SK-N-SH treated with all-trans-retinoic acid at 6 μM for 48 hours (cell line): ENCODE measurements around the gene MEI1.

Source experiments
- ATAC-seq: fragments of 200-7000 bp; cut with Tn5 transposase; 3 replicates; pipeline ENCODE4 v1.9.1; 2020; ENCODE audit warnings: mild to moderate bottlenecking, moderate library complexity
- ARNTL ChIP-seq: fragments of 450-650 bp; formaldehyde crosslinking; IDR thresholded peaks from 2 replicates; pipeline ENCODE4 v1.5.0; 2020; ENCODE audit warnings: low read depth, mild to moderate bottlenecking, moderate library complexity, borderline replicate concordance
- BACH2 ChIP-seq: fragments of 250-450 bp; sonication (Bioruptor Pico); IDR thresholded peaks from 2 replicates; pipeline ENCODE4 v1.9.0; 2021; ENCODE audit warnings: mild to moderate bottlenecking, borderline replicate concordance
- CREB5 ChIP-seq: fragments of 250-450 bp; sonication (Bioruptor Pico); IDR thresholded peaks from 2 replicates; pipeline ENCODE4 v1.5.1; 2020; ENCODE audit warnings: low read depth, mild to moderate bottlenecking, moderate library complexity
- CSDC2 ChIP-seq: fragments of 250-450 bp; sonication (Bioruptor Pico); IDR thresholded peaks from 2 replicates; pipeline ENCODE4 v1.5.0; 2020; ENCODE audit warnings: mild to moderate bottlenecking, moderate library complexity
- CSRNP3 ChIP-seq: fragments of 250-450 bp; sonication (Bioruptor Pico); IDR thresholded peaks from 2 replicates; pipeline ENCODE4 v1.5.1; 2021; ENCODE audit warnings: mild to moderate bottlenecking, moderate library complexity
- ESRRG ChIP-seq: fragments of 250-450 bp; sonication (Bioruptor Pico); IDR thresholded peaks from 2 replicates; pipeline ENCODE4 v1.6.1; 2021; ENCODE audit warnings: mild to moderate bottlenecking
- GLIS3 ChIP-seq: fragments of 250-450 bp; sonication (Bioruptor Pico); IDR thresholded peaks from 2 replicates; pipeline ENCODE4 v1.5.0; 2020; ENCODE audit warnings: mild to moderate bottlenecking, moderate library complexity
- ISL1 ChIP-seq: fragments of 250-450 bp; sonication (Bioruptor Pico); IDR thresholded peaks from 2 replicates; pipeline ENCODE4 v2.1.2; 2022; ENCODE audit warnings: mild to moderate bottlenecking, moderate library complexity
- OSR1 ChIP-seq: fragments of 250-450 bp; sonication (Bioruptor Pico); IDR thresholded peaks from 2 replicates; pipeline ENCODE4 v1.8.0; 2022; ENCODE audit warnings: moderate library complexity, mild to moderate bottlenecking, inconsistent platforms
- PATZ1 ChIP-seq: fragments of 250-450 bp; sonication (Bioruptor Pico); IDR thresholded peaks from 2 replicates; pipeline ENCODE4 v1.8.0; 2020; ENCODE audit warnings: mild to moderate bottlenecking, moderate library complexity, borderline replicate concordance
- POU6F1 ChIP-seq: fragments of 250-450 bp; sonication (Bioruptor Pico); IDR thresholded peaks from 2 replicates; pipeline ENCODE4 v1.8.0; 2021; ENCODE audit warnings: low read depth, mild to moderate bottlenecking, moderate library complexity, borderline replicate concordance
- PPARA ChIP-seq: fragments of 250-450 bp; sonication (Bioruptor Pico); IDR thresholded peaks from 2 replicates; pipeline ENCODE4 v1.5.0; 2020; ENCODE audit warnings: mild to moderate bottlenecking, borderline replicate concordance
- RARB ChIP-seq: fragments of 250-450 bp; sonication (Bioruptor Pico); IDR thresholded peaks from 2 replicates; pipeline ENCODE4 v1.8.0; 2021; ENCODE audit warnings: mild to moderate bottlenecking, moderate library complexity
- TCF4 ChIP-seq: fragments of 250-450 bp; sonication (Bioruptor Pico); IDR thresholded peaks from 2 replicates; pipeline ENCODE4 v1.8.0; 2021; ENCODE audit warnings: mild to moderate bottlenecking, moderate library complexity, borderline replicate concordance
- TOX ChIP-seq: fragments of 250-450 bp; sonication (Bioruptor Pico); IDR thresholded peaks from 2 replicates; pipeline ENCODE4 v1.8.0; 2021; ENCODE audit warnings: mild to moderate bottlenecking, moderate library complexity, borderline replicate concordance
- TSHZ2 ChIP-seq: fragments of 250-450 bp; sonication (Bioruptor Pico); IDR thresholded peaks from 2 replicates; pipeline ENCODE4 v1.5.0; 2020; ENCODE audit warnings: mild to moderate bottlenecking, moderate library complexity
- ZC3H10 ChIP-seq: fragments of 250-450 bp; sonication (Bioruptor Pico); IDR thresholded peaks from 2 replicates; pipeline ENCODE4 v1.5.1; 2021; ENCODE audit warnings: mild to moderate bottlenecking, moderate library complexity
- ZFP3 ChIP-seq: fragments of 250-450 bp; sonication (Bioruptor Pico); IDR thresholded peaks from 2 replicates; pipeline ENCODE4 v1.5.0; 2020; ENCODE audit warnings: mild to moderate bottlenecking, moderate library complexity
- ZFP30 ChIP-seq: fragments of 450-650 bp; formaldehyde crosslinking; IDR thresholded peaks from 2 replicates; pipeline ENCODE4 v1.5.0; 2022; ENCODE audit warnings: mild to moderate bottlenecking, moderate library complexity
- ZNF70 ChIP-seq: fragments of 450-650 bp; formaldehyde crosslinking; IDR thresholded peaks from 2 replicates; pipeline ENCODE4 v1.5.0; 2020; ENCODE audit warnings: mild to moderate bottlenecking, moderate library complexity
- ZNF8 ChIP-seq: fragments of 450-650 bp; formaldehyde crosslinking; IDR thresholded peaks from 2 replicates; pipeline ENCODE4 v1.5.0; 2020; ENCODE audit warnings: mild to moderate bottlenecking, moderate library complexity

MEI1 gene

GRCh38 chr22:41664490-41664889, 34.8 kb upstream of the MEI1 start:
- TF ChIP-seq PATZ1 (CRISPR knock-in tag) (no peak), RARB (CRISPR knock-in tag) (no peak), CSRNP3 (CRISPR knock-in tag) (no peak), ISL1 (no peak), POU6F1 (CRISPR knock-in tag) (no peak), ZC3H10 (CRISPR knock-in tag) (no peak), ZFP30 (no peak), TOX (CRISPR knock-in tag) (no peak), BACH2 (CRISPR knock-in tag) (no peak), PPARA (CRISPR knock-in tag) (no peak), GLIS3 (CRISPR knock-in tag) (no peak), OSR1 (CRISPR knock-in tag) (no peak), ZFP3 (no peak), TSHZ2 (CRISPR knock-in tag) (no peak), CSDC2 (CRISPR knock-in tag) (no peak), ARNTL (CRISPR knock-in tag) (no peak), ZNF70 (CRISPR knock-in tag) (no peak), CREB5 (CRISPR knock-in tag) (no peak), ESRRG (CRISPR knock-in tag) (no peak), TCF4 (CRISPR knock-in tag) (no peak)
- no peak for ATAC-seq

- TF ChIP-seq ZNF8 (CRISPR knock-in tag) (no peak), ZC3H10 (CRISPR knock-in tag) (no peak), ARNTL (CRISPR knock-in tag) (no peak), CSRNP3 (CRISPR knock-in tag) (no peak), POU6F1 (CRISPR knock-in tag) (no peak), PPARA (CRISPR knock-in tag) (no peak)
- TF ChIP-seq, all 23 proteins: peak for 0
- ATAC-seq: no peak
Observed at GRCh38 chr22:41664951-41665350, 34.4 kb upstream of the MEI1 start.
